H9 (cell line): ENCODE data around the gene ZNF618. TPM values are rescaled to one million over a fixed set of nuclear protein-coding genes. Genes with fewer than 3 reads are reported as not detected.

Experiments used
- DNase-seq: peaks from one replicate; pipeline ENCODE4 v3.0.0-alpha.2; 2017
- H2AFZ ChIP-seq: one replicate; pipeline ENCODE4 v1.6.1; 2013; ENCODE audit warnings: mild to moderate bottlenecking, low read length, control low read depth, moderate library complexity
- H2AK5ac ChIP-seq: 2 replicates; pipeline ENCODE4 v1.6.1; 2013; ENCODE audit warnings: low read length, control low read depth, mixed read lengths; ENCODE audit not compliant: insufficient read length
- H2BK120ac ChIP-seq: one replicate; pipeline ENCODE4 v1.6.1; 2013; ENCODE audit warnings: low read depth, mild to moderate bottlenecking, low read length, control low read depth, inconsistent platforms; ENCODE audit not compliant: poor library complexity, severe bottlenecking
- H2BK12ac ChIP-seq: 2 replicates; pipeline ENCODE4 v1.6.1; 2013; ENCODE audit warnings: low read length, control low read depth, mixed read lengths, low read depth; ENCODE audit not compliant: insufficient read length
- H2BK15ac ChIP-seq: 2 replicates; pipeline ENCODE4 v1.6.1; 2013; ENCODE audit warnings: low read depth, low read length, control low read depth
- H2BK20ac ChIP-seq: one replicate; pipeline ENCODE4 v1.6.1; 2013; ENCODE audit warnings: low read depth, mild to moderate bottlenecking, low read length, control low read depth, inconsistent platforms; ENCODE audit not compliant: poor library complexity, severe bottlenecking
- H2BK5ac ChIP-seq: 2 replicates; pipeline ENCODE4 v1.6.1; 2013; ENCODE audit warnings: low read length, control low read depth, mixed read lengths; ENCODE audit not compliant: insufficient read length
- H3K14ac ChIP-seq: 2 replicates; pipeline ENCODE4 v1.6.1; 2013; ENCODE audit warnings: low read length, control low read depth; ENCODE audit not compliant: insufficient read depth
- H3K18ac ChIP-seq: 2 replicates; pipeline ENCODE4 v1.6.1; 2013; ENCODE audit warnings: low read depth, mild to moderate bottlenecking, mixed read lengths, low read length, control low read depth; ENCODE audit not compliant: insufficient read length
- H3K23ac ChIP-seq: 2 replicates; pipeline ENCODE4 v1.6.1; 2013; ENCODE audit warnings: low read length, control low read depth, mixed read lengths, low read depth; ENCODE audit not compliant: insufficient read length
- H3K23me2 ChIP-seq: 2 replicates; pipeline ENCODE4 v1.6.1; 2013; ENCODE audit warnings: low read depth, mild to moderate bottlenecking, mixed read lengths, low read length, control low read depth; ENCODE audit not compliant: insufficient read length, poor library complexity, severe bottlenecking
- H3K27ac ChIP-seq: 2 replicates; pipeline ENCODE4 v1.5.1; 2013; ENCODE audit warnings: low read length, control low read depth, mixed read lengths, low read depth; ENCODE audit not compliant: insufficient read length
- H3K27me3 ChIP-seq: 2 replicates; pipeline ENCODE4 v1.6.1; 2013; ENCODE audit warnings: low read length, control low read depth, inconsistent platforms; ENCODE audit not compliant: insufficient read depth
- H3K4ac ChIP-seq: 2 replicates; pipeline ENCODE4 v1.6.1; 2013; ENCODE audit warnings: low read depth, mild to moderate bottlenecking, control low read depth, inconsistent platforms, low read length, moderate library complexity
- H3K4me1 ChIP-seq: 2 replicates; pipeline ENCODE4 v1.6.1; 2013; ENCODE audit warnings: low read length, control low read depth, inconsistent platforms; ENCODE audit not compliant: insufficient read depth
- H3K4me2 ChIP-seq: 2 replicates; pipeline ENCODE4 v1.6.1; 2013; ENCODE audit warnings: low read length, control low read depth, mixed read lengths; ENCODE audit not compliant: insufficient read length, insufficient read depth
- H3K56ac ChIP-seq: 2 replicates; pipeline ENCODE4 v1.6.1; 2013; ENCODE audit warnings: low read depth, mild to moderate bottlenecking, mixed read lengths, low read length, control low read depth; ENCODE audit not compliant: insufficient read length
- H3K79me1 ChIP-seq: 2 replicates; pipeline ENCODE4 v1.6.1; 2013; ENCODE audit warnings: low read depth, mild to moderate bottlenecking, moderate library complexity, low read length, control low read depth, inconsistent platforms; ENCODE audit not compliant: insufficient read depth, poor library complexity, severe bottlenecking
- H3K79me2 ChIP-seq: 2 replicates; pipeline ENCODE4 v1.6.1; 2013; ENCODE audit warnings: low read length, control low read depth, inconsistent platforms; ENCODE audit not compliant: insufficient read depth
- H3K9ac ChIP-seq: 2 replicates; pipeline ENCODE4 v1.6.1; 2013; ENCODE audit warnings: low read length, control low read depth, mixed read lengths; ENCODE audit not compliant: insufficient read length; ENCODE audit errors: extremely low read depth
- H3K9me3 ChIP-seq: one replicate; pipeline ENCODE4 v1.6.1; 2013; ENCODE audit warnings: low read depth, low read length, inconsistent platforms; ENCODE audit not compliant: control insufficient read depth
- H3T11ph ChIP-seq: one replicate; pipeline ENCODE4 v1.6.1; 2013; ENCODE audit warnings: mild to moderate bottlenecking, low read length, control low read depth, inconsistent platforms
- H4K20me1 ChIP-seq: one replicate; pipeline ENCODE4 v1.6.1; 2013; ENCODE audit not compliant: control insufficient read depth, insufficient read length, insufficient read depth
- H4K5ac ChIP-seq: 2 replicates; pipeline ENCODE4 v1.6.1; 2013; ENCODE audit warnings: low read depth, mild to moderate bottlenecking, mixed read lengths, low read length, control low read depth; ENCODE audit not compliant: insufficient read length
- H4K8ac ChIP-seq: replicated peaks from 2 replicates; pipeline ENCODE4 v1.6.1; 2013; ENCODE audit warnings: low read length, control low read depth, mixed read lengths, low read depth; ENCODE audit not compliant: insufficient read length
- H4K91ac ChIP-seq: 2 replicates; pipeline ENCODE4 v1.6.1; 2013; ENCODE audit warnings: low read depth, mild to moderate bottlenecking, moderate library complexity, mixed read lengths, low read length, control low read depth; ENCODE audit not compliant: insufficient read length
- H3K27ac Mint-ChIP-seq, 3 experiments: 2 replicates in 2 of 3; 3 replicates in 1 of 3; pipeline ENCODE4 v1.8.0; 2020 to 2021; ENCODE audit warnings: mixed read lengths in 3 of 3, mild to moderate bottlenecking in 1 of 3, moderate library complexity in 1 of 3
- H3K27me3 Mint-ChIP-seq: 2 replicates; pipeline ENCODE4 v1.8.0; 2021; ENCODE audit warnings: low read depth, mild to moderate bottlenecking, moderate library complexity, mixed read lengths
- H3K36me3 Mint-ChIP-seq, 3 experiments: 2 replicates in 2 of 3; 3 replicates in 1 of 3; pipeline ENCODE4 v1.8.0; 2020 to 2021; ENCODE audit warnings: low read depth in 3 of 3, mixed read lengths in 3 of 3; ENCODE audit not compliant: insufficient read depth in 1 of 3
- H3K4me1 Mint-ChIP-seq, 2 experiments: 2 replicates each; pipeline ENCODE4 v1.8.0; 2020; ENCODE audit warnings: mixed read lengths in 2 of 2
- H3K4me3 Mint-ChIP-seq, 2 experiments: 2 replicates in 1 of 2; 3 replicates in 1 of 2; pipeline ENCODE4 v1.8.0; 2020 to 2021; ENCODE audit warnings: mild to moderate bottlenecking in 2 of 2, mixed read lengths in 2 of 2, moderate library complexity in 1 of 2
- H3K9me3 Mint-ChIP-seq, 2 experiments: 2 replicates in 1 of 2; 3 replicates in 1 of 2; pipeline ENCODE4 v1.8.0; 2020; ENCODE audit warnings: mild to moderate bottlenecking in 2 of 2, mixed read lengths in 2 of 2, moderate library complexity in 1 of 2
- WGBS: extraction: QIAGEN DNeasy Blood & Tissue Kit; methylation state at CpG from one replicate; pipeline ENCODE4 v1.1.7; 2013; ENCODE audit warnings: missing lambda C conversion rate, low lambda C conversion rate, mixed read lengths; ENCODE audit not compliant: insufficient read length; ENCODE audit errors: extremely low coverage; 5-methylcytosine and 5-hydroxymethylcytosine counted together
- total RNA-seq: library from RNA; stranded (reverse); gene quantifications from 2 replicates; pipeline ENCODE4 v1.2.1, GENCODE V29; 2021
- TF ChIP-seq, protein P1 (sequence below): fragments of 200-600 bp; sonication (generic); conservative IDR thresholded peaks from 3 replicates; pipeline ENCODE4 v1.8.0; 2021; ENCODE audit warnings: antibody characterized with exemption, mild to moderate bottlenecking

The ZNF618 gene
- total RNA-seq, 1 experiment from 2014 or later, result 13.6 TPM

DNA sequence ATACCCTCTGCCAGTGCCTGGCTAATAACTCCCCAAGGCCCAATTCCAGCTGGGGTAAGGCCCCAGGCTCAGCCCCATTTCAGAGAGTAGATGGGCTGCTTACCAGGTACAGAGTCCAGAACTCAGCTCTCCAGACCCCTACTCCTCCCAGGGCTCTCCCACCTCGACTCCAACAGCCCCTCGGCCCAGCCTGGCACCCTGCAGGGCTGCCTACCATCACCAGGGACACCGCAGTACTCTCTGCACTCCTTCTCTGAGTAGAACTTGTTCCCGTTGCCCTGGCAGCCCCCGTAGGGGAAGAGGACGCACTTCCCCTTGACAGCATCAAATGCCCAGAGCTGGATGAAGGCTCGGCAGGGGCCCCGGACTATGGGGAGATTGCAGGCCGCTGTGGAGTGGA lies 184.6 kb downstream of the ZNF618 start:
- Histone ChIP-seq H3K79me1 (no peaks in the 10 kb centered on the region), H2BK5ac (no peak overlapping the region), H3K56ac (no peak overlapping the region), H4K5ac (no peak overlapping the region), H3K79me2 (no peaks in the 10 kb centered on the region), H2BK120ac (no peak overlapping the region), H3K27me3 (no peaks in the 10 kb centered on the region), H3K4ac (no peak overlapping the region), H3T11ph (no peak overlapping the region), H3K4me2 (no peak overlapping the region), H3K4me1 (no peaks in the 10 kb centered on the region), H4K91ac (no peak overlapping the region), H2BK12ac (no peak overlapping the region), H3K23me2 (no peaks in the 10 kb centered on the region), H3K27ac (no peak overlapping the region), H4K8ac (no peak overlapping the region), H3K9me3 (no peaks in the 10 kb centered on the region), H2AFZ (no peak overlapping the region), H3K23ac (no peak overlapping the region), H2AK5ac (no peak overlapping the region), H3K9ac (no peak overlapping the region), H2BK20ac (no peak overlapping the region), H3K18ac (no peak overlapping the region), H3K14ac (no peak overlapping the region), H4K20me1 (no peaks in the 10 kb centered on the region), H2BK15ac (no peak overlapping the region)
- Mint-ChIP-seq H3K27me3 (peaks cover 10% of the 10 kb centered on the region), H3K9me3 (no peaks in the 10 kb centered on the region; a peak in 1 of 5 replicates), H3K27ac (no peak overlapping the region), H3K4me1 (peaks cover 0 to 7% of the 10 kb centered on the region in 2 experiments; a peak in 2 of 4 replicates), H3K36me3 (peaks cover 0 to 17% (median 3%) of the 10 kb centered on the region in 3 experiments; a peak in 4 of 7 replicates), H3K4me3 (no peak overlapping the region; a peak in 1 of 5 replicates)
- DNase-seq, result no peak
- TF ChIP-seq, protein P1, sequence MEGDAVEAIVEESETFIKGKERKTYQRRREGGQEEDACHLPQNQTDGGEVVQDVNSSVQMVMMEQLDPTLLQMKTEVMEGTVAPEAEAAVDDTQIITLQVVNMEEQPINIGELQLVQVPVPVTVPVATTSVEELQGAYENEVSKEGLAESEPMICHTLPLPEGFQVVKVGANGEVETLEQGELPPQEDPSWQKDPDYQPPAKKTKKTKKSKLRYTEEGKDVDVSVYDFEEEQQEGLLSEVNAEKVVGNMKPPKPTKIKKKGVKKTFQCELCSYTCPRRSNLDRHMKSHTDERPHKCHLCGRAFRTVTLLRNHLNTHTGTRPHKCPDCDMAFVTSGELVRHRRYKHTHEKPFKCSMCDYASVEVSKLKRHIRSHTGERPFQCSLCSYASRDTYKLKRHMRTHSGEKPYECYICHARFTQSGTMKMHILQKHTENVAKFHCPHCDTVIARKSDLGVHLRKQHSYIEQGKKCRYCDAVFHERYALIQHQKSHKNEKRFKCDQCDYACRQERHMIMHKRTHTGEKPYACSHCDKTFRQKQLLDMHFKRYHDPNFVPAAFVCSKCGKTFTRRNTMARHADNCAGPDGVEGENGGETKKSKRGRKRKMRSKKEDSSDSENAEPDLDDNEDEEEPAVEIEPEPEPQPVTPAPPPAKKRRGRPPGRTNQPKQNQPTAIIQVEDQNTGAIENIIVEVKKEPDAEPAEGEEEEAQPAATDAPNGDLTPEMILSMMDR, result no peak
- WGBS, result no CpG with 5 or more reads among the region's 9 CpGs
